ENCODE measurements around the gene AHCYL2. TPM values are rescaled to one million over a fixed set of nuclear protein-coding genes. Genes with fewer than 3 reads are reported as not detected.
"Not testable (repeated sequence)": the region's sequence is repeated elsewhere in the genome, so short reads cannot be mapped to it uniquely, and the experiment has no call there.

AHCYL2 gene
- total and polyA plus RNA-seq, 9 donors = 8.7 to 25.8 (median 17.2) TPM

DNA sequence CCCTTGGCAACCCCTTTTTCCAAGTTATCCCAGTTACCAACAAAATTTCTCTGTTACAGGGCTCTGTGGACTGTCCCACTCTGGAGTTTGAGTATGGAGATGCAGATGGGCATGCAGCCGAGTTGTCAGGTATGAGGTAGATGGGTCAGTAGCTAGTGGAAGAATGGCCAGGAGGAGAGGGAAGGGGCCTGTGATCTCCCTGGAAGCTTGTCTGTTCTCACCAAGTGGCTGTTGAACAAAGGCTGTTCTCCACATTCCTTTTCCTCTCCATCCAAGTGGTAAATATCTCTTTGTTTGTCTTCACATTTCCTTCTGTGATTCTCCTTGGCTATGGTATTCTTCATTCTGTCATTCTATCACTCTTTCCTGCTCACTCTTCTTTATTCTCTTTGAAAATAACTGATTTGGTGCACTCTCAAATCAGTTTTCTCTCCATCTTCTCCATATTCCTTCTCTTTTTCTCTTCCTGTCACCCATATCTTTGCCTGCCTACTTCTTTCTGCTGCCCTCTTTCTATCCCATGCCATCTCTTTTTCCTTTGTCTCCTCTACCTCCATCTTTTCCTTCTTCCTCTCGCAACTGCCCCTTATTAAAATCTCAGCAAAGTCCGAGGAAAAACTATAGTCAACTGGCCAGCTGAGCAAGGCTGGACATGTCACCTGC is 215.3 kb downstream of the AHCYL2 start:
- no peaks in the 10 kb centered on the region for H3K27me3 ChIP-seq
- TF ChIP-seq, protein P1, sequence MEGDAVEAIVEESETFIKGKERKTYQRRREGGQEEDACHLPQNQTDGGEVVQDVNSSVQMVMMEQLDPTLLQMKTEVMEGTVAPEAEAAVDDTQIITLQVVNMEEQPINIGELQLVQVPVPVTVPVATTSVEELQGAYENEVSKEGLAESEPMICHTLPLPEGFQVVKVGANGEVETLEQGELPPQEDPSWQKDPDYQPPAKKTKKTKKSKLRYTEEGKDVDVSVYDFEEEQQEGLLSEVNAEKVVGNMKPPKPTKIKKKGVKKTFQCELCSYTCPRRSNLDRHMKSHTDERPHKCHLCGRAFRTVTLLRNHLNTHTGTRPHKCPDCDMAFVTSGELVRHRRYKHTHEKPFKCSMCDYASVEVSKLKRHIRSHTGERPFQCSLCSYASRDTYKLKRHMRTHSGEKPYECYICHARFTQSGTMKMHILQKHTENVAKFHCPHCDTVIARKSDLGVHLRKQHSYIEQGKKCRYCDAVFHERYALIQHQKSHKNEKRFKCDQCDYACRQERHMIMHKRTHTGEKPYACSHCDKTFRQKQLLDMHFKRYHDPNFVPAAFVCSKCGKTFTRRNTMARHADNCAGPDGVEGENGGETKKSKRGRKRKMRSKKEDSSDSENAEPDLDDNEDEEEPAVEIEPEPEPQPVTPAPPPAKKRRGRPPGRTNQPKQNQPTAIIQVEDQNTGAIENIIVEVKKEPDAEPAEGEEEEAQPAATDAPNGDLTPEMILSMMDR (IDR thresholded peaks at IDR 0.05) = no peak
- TF ChIP-seq POLR2A (IDR thresholded peaks at IDR 0.05) (no peak), EP300 (IDR thresholded peaks at IDR 0.05) (no peak)
- DNase-seq = no peak
- H3K9me3 ChIP-seq = no peaks in the 10 kb centered on the region
- intact Hi-C loops (cut with DNase I) = no loop called here
- H3K36me3 ChIP-seq = no peaks in the 10 kb centered on the region
- 88 to 95% (median 92%) methylated on average over 3 of the region's 3 CpGs for WGBS, 3 donors
- H3K4me3 ChIP-seq = no peak overlapping the region
- H3K27ac ChIP-seq = no peak overlapping the region
- H3K4me1 ChIP-seq (ENCODE audit: insufficient read depth) = no peaks in the 10 kb centered on the region

- H3K27me3 ChIP-seq = no peaks in the 10 kb centered on the region
- DNase-seq = no peak
- no peaks in the 10 kb centered on the region for H3K9me3 ChIP-seq
- no peak overlapping the region for H3K27ac ChIP-seq
- H3K4me3 ChIP-seq = no peak overlapping the region
- no peaks in the 10 kb centered on the region for H3K4me1 ChIP-seq (ENCODE audit: insufficient read depth)
- TF ChIP-seq, protein P1 (IDR thresholded peaks at IDR 0.05) = no peak
- no peak for TF ChIP-seq POLR2A (IDR thresholded peaks at IDR 0.05)
- no peak for TF ChIP-seq EP300 (IDR thresholded peaks at IDR 0.05)
- intact Hi-C loops (cut with DNase I) = no loop called here
- 31 to 36% (median 35%) methylated on average over 2 of the region's 2 CpGs for whole genome bisulfite sequencing, 3 donors
- H3K36me3 ChIP-seq = no peaks in the 10 kb centered on the region
Observed at GRCh38 chr7:129443612-129444011, 218.8 kb downstream of the AHCYL2 start.

- intact Hi-C loops (cut with DNase I); H3K9me3 ChIP-seq; DNase-seq; H3K27me3 ChIP-seq; H3K36me3 ChIP-seq; H3K4me1 ChIP-seq (ENCODE audit: insufficient read depth); H3K27ac ChIP-seq; H3K4me3 ChIP-seq: not testable (repeated sequence)
- 91 to 96% (median 91%) methylated on average over 5 of the region's 5 CpGs for WGBS, 3 donors
Observed at GRCh38 chr7:129444776-129445175, 219.9 kb downstream of the AHCYL2 start.

DNA sequence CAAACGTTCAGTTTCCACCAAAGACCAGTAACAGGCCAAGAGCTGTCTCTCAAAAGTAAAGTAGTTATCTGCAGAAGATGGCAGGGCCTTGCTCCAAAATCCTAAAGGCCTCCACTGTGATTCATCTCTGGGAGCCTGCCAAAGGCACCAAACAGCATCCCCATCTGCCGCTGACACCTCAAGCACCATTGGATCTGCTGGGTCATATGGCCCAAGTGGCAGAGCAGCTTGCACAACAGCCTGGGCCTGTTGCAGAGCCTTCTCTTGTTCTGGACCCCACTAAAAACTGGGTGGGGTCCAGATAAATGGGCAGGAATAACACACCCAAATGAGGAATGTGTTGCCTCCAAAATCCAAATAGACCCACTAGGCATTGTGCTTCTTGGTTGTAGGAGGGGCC is 222.1 kb downstream of the AHCYL2 start:
- H3K27ac ChIP-seq; H3K4me3 ChIP-seq; H3K4me1 ChIP-seq (ENCODE audit: insufficient read depth); DNase-seq; intact Hi-C loops (cut with DNase I); H3K36me3 ChIP-seq; H3K9me3 ChIP-seq; H3K27me3 ChIP-seq: not testable (repeated sequence)
- 49 to 60% (median 50%) methylated on average over 2 of the region's 2 CpGs for WGBS, 3 donors

- H3K4me1 ChIP-seq (ENCODE audit: insufficient read depth); H3K4me3 ChIP-seq; H3K36me3 ChIP-seq; intact Hi-C loops (cut with DNase I); H3K27me3 ChIP-seq; H3K9me3 ChIP-seq; DNase-seq; H3K27ac ChIP-seq: not testable (repeated sequence)
- 93 to 98% (median 97%) methylated on average over 6 of the region's 6 CpGs for WGBS, 3 donors
Observed at GRCh38 chr7:129447445-129447844, 222.6 kb downstream of the AHCYL2 start.

DNA sequence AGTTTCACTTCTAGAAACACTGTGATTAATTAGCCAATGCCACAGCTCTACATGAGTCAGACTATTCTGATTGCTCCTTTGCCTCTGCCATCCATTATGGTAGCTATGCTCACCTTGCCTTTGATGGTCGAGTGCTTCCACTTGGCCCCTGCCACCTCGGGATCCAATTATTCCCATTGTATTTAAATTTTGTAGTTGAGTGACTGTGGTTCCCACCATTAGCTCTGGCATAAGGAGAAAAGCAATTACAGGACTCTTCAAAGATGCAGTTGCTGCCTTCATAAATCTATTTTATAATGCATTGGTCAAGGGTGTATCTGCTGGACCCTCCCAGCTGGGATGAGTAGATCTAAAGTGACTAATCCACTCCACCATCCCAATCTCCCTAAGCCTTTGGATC is 223.8 kb downstream of the AHCYL2 start:
- H3K4me1 ChIP-seq (ENCODE audit: insufficient read depth); H3K9me3 ChIP-seq; H3K4me3 ChIP-seq; intact Hi-C loops (cut with DNase I); H3K36me3 ChIP-seq; DNase-seq; H3K27me3 ChIP-seq; H3K27ac ChIP-seq: not testable (repeated sequence)
- WGBS, 3 donors = 88 to 98% (median 89%) methylated on average over 2 of the region's 2 CpGs

All from ovary (tissue), 9 donors.